Measurements from ENCODE around the gene GPAT3. TPM values are rescaled to one million over a fixed set of nuclear protein-coding genes. Genes with fewer than 3 reads are reported as not detected.

Gene GPAT3
- total and polyA plus RNA-seq, 2 of the 8 experiments (the other 6 are each of a cell fraction or from before 2014, with no cell fraction given) = 0.23 to 2.0 TPM

DNA sequence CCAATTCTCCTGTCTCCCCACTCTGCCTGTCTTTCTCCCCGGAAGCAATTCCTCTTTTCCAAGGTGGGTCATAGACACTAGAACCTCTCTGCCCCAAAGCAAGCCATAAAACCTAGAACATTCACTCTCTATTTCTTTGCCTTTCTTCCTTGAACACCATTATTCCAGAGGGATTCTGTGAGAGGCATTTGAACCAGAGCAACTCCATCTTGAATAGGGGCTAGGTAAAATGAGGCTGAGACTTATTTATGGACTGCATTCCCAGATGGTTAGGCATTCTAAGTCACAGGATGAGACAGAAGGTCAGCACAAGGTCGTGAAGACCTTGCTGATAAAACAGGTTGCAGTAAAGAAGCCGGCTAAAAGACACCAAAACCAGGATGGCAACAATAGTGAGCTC lies 13.7 kb upstream of the GPAT3 start (continued):
- TF ChIP-seq, protein P1, sequence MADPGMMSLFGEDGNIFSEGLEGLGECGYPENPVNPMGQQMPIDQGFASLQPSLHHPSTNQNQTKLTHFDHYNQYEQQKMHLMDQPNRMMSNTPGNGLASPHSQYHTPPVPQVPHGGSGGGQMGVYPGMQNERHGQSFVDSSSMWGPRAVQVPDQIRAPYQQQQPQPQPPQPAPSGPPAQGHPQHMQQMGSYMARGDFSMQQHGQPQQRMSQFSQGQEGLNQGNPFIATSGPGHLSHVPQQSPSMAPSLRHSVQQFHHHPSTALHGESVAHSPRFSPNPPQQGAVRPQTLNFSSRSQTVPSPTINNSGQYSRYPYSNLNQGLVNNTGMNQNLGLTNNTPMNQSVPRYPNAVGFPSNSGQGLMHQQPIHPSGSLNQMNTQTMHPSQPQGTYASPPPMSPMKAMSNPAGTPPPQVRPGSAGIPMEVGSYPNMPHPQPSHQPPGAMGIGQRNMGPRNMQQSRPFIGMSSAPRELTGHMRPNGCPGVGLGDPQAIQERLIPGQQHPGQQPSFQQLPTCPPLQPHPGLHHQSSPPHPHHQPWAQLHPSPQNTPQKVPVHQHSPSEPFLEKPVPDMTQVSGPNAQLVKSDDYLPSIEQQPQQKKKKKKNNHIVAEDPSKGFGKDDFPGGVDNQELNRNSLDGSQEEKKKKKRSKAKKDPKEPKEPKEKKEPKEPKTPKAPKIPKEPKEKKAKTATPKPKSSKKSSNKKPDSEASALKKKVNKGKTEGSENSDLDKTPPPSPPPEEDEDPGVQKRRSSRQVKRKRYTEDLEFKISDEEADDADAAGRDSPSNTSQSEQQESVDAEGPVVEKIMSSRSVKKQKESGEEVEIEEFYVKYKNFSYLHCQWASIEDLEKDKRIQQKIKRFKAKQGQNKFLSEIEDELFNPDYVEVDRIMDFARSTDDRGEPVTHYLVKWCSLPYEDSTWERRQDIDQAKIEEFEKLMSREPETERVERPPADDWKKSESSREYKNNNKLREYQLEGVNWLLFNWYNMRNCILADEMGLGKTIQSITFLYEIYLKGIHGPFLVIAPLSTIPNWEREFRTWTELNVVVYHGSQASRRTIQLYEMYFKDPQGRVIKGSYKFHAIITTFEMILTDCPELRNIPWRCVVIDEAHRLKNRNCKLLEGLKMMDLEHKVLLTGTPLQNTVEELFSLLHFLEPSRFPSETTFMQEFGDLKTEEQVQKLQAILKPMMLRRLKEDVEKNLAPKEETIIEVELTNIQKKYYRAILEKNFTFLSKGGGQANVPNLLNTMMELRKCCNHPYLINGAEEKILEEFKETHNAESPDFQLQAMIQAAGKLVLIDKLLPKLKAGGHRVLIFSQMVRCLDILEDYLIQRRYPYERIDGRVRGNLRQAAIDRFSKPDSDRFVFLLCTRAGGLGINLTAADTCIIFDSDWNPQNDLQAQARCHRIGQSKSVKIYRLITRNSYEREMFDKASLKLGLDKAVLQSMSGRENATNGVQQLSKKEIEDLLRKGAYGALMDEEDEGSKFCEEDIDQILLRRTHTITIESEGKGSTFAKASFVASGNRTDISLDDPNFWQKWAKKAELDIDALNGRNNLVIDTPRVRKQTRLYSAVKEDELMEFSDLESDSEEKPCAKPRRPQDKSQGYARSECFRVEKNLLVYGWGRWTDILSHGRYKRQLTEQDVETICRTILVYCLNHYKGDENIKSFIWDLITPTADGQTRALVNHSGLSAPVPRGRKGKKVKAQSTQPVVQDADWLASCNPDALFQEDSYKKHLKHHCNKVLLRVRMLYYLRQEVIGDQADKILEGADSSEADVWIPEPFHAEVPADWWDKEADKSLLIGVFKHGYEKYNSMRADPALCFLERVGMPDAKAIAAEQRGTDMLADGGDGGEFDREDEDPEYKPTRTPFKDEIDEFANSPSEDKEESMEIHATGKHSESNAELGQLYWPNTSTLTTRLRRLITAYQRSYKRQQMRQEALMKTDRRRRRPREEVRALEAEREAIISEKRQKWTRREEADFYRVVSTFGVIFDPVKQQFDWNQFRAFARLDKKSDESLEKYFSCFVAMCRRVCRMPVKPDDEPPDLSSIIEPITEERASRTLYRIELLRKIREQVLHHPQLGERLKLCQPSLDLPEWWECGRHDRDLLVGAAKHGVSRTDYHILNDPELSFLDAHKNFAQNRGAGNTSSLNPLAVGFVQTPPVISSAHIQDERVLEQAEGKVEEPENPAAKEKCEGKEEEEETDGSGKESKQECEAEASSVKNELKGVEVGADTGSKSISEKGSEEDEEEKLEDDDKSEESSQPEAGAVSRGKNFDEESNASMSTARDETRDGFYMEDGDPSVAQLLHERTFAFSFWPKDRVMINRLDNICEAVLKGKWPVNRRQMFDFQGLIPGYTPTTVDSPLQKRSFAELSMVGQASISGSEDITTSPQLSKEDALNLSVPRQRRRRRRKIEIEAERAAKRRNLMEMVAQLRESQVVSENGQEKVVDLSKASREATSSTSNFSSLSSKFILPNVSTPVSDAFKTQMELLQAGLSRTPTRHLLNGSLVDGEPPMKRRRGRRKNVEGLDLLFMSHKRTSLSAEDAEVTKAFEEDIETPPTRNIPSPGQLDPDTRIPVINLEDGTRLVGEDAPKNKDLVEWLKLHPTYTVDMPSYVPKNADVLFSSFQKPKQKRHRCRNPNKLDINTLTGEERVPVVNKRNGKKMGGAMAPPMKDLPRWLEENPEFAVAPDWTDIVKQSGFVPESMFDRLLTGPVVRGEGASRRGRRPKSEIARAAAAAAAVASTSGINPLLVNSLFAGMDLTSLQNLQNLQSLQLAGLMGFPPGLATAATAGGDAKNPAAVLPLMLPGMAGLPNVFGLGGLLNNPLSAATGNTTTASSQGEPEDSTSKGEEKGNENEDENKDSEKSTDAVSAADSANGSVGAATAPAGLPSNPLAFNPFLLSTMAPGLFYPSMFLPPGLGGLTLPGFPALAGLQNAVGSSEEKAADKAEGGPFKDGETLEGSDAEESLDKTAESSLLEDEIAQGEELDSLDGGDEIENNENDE (IDR thresholded peaks at IDR 0.05; ENCODE audit: insufficient replicate concordance, low read length) = no peak
- no peak for TF ChIP-seq TBP (IDR thresholded peaks at IDR 0.05; ENCODE audit: low read depth, low read length)
- TF ChIP-seq NRF1 (IDR thresholded peaks at IDR 0.05; ENCODE audit: low read depth, low read length) = no peak
- no peak for TF ChIP-seq CEBPB (IDR thresholded peaks at IDR 0.05; ENCODE audit: low read depth, low read length)
- no peak for TF ChIP-seq YY1 (IDR thresholded peaks at IDR 0.05; ENCODE audit: low read depth, low read length)
- no peak for TF ChIP-seq TEAD4 (IDR thresholded peaks at IDR 0.05; ENCODE audit: low read depth, low read length)

Measured in H1 (cell line).